SK-N-MC (cell line): ENCODE data around the gene SEZ6.

ENCODE experiments used
- EZH2 ChIP-seq: fragments of 200-600 bp; sonication (generic); IDR thresholded peaks from one replicate; pipeline ENCODE4 v1.6.1; 2017; ENCODE audit warnings: antibody characterized with exemption
- FOXP2 ChIP-seq: optimal IDR thresholded peaks from 2 replicates; pipeline ENCODE3; 2011; ENCODE audit warnings: mild to moderate bottlenecking, moderate library complexity; ENCODE audit not compliant: insufficient read depth; ENCODE audit errors: extremely low read length, control extremely low read depth
- POLR2AphosphoS5 ChIP-seq: IDR thresholded peaks from 2 replicates; pipeline ENCODE4 v1.6.1; 2012; ENCODE audit warnings: mild to moderate bottlenecking, low read depth, low read length, borderline replicate concordance

DNA sequence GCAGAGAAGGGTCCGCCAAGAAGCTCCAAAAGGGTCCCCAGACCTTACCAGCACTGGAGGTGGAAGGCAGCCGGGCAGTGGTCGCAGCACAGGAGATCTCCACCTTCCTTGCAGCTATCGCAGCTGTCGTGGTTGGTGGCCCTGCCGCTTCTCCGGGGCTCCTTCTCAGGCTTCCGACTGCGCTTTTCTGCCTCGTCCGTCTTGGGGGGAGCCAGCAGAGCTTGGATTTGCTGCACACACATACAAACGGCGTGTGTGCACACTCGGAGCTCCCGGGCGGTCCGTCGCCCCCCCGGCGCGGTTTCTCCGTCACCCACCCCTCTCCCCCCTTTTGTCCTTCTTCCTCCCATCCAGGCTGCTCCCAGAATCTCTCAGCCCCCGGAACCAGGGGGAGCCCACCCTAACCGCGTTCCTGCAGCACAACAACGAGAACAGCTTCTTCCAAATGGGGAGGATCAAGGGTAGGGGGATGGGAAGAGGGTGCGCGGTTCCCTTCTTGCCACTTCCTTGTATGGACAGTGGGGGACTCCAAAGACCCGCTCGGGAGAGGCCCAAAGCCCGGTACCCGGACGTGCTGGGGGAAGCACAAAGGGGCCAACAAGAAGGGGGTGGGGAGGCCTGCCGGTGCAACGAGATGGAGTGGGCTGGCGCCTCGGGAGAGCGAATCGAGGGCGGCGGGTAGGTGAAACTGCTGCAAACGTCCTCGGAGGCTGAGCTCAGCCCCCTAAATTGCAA lies 55.6 kb downstream of the SEZ6 start:
- TF ChIP-seq EZH2 (no peak), POLR2AphosphoS5 (peak; percentile 50; the same call in 1 of the 2 replicates), FOXP2 (no peak)
